ENCODE measurements around the gene HMOX2. TPM values are rescaled to one million over a fixed set of nuclear protein-coding genes. Genes with fewer than 3 reads are reported as not detected.

HMOX2 gene
- total RNA-seq, 1 experiment from 2014 or later, result 42.6 TPM

DNA sequence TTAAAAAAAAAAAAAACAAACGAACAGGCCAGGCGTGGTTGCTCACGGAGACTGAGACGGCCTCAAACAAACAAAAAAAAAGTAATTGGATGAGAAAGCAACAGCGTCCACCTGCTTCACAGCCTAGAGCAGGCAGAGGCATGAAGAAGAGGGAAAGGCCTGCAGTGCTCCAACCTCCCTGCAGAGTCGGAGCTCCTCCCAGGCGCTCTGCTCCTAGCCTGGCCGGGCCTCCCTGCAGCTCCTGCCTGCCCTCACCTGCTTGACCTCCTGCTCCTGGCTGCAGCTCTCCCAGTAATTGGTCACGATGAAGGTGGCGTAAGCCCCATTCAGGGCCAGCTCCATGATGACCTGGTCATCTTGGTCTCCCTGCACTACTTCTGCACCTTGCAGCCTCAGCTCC, 7.2 kb upstream of the HMOX2 start:
- Mint-ChIP-seq H3K27ac (no peak overlapping the region), H3K4me1 (peaks cover 7% of the 10 kb centered on the region), H3K4me3 (no peak overlapping the region), H3K9me3 (no peaks in the 10 kb centered on the region), H3K36me3 (peaks cover 33% of the 10 kb centered on the region), H3K27me3 (ENCODE audit: low read depth) (no peaks in the 10 kb centered on the region)
- no peak for TF ChIP-seq MXD4 (CRISPR knock-in tag; IDR thresholded peaks at IDR 0.05; ENCODE audit: borderline replicate concordance)
- TF ChIP-seq SMAD3 (CRISPR knock-in tag; IDR thresholded peaks at IDR 0.05; ENCODE audit: borderline replicate concordance), result no peak
- TF ChIP-seq, protein P1, sequence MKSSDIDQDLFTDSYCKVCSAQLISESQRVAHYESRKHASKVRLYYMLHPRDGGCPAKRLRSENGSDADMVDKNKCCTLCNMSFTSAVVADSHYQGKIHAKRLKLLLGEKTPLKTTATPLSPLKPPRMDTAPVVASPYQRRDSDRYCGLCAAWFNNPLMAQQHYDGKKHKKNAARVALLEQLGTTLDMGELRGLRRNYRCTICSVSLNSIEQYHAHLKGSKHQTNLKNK (CRISPR knock-in tag; IDR thresholded peaks at IDR 0.05), result no peak
- TF ChIP-seq CREB1 (CRISPR knock-in tag; IDR thresholded peaks at IDR 0.05), result no peak
- no peak for TF ChIP-seq ETV6 (CRISPR knock-in tag; IDR thresholded peaks at IDR 0.05)
- no peak for TF ChIP-seq RORB (CRISPR knock-in tag; IDR thresholded peaks at IDR 0.05)
- TF ChIP-seq EMX1 (CRISPR knock-in tag; IDR thresholded peaks at IDR 0.05), result no peak
- TF ChIP-seq, protein P2, sequence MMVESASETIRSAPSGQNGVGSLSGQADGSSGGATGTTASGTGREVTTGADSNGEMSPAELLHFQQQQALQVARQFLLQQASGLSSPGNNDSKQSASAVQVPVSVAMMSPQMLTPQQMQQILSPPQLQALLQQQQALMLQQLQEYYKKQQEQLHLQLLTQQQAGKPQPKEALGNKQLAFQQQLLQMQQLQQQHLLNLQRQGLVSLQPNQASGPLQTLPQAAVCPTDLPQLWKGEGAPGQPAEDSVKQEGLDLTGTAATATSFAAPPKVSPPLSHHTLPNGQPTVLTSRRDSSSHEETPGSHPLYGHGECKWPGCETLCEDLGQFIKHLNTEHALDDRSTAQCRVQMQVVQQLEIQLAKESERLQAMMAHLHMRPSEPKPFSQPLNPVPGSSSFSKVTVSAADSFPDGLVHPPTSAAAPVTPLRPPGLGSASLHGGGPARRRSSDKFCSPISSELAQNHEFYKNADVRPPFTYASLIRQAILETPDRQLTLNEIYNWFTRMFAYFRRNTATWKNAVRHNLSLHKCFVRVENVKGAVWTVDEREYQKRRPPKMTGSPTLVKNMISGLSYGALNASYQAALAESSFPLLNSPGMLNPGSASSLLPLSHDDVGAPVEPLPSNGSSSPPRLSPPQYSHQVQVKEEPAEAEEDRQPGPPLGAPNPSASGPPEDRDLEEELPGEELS (CRISPR knock-in tag; IDR thresholded peaks at IDR 0.05), result no peak
- TF ChIP-seq NR2C2 (CRISPR knock-in tag; IDR thresholded peaks at IDR 0.05), result no peak
- TF ChIP-seq HMGA2 (CRISPR knock-in tag; IDR thresholded peaks at IDR 0.05), result no peak
- no peak for TF ChIP-seq MYBL2 (CRISPR knock-in tag; IDR thresholded peaks at IDR 0.05)
- TF ChIP-seq, protein P3, sequence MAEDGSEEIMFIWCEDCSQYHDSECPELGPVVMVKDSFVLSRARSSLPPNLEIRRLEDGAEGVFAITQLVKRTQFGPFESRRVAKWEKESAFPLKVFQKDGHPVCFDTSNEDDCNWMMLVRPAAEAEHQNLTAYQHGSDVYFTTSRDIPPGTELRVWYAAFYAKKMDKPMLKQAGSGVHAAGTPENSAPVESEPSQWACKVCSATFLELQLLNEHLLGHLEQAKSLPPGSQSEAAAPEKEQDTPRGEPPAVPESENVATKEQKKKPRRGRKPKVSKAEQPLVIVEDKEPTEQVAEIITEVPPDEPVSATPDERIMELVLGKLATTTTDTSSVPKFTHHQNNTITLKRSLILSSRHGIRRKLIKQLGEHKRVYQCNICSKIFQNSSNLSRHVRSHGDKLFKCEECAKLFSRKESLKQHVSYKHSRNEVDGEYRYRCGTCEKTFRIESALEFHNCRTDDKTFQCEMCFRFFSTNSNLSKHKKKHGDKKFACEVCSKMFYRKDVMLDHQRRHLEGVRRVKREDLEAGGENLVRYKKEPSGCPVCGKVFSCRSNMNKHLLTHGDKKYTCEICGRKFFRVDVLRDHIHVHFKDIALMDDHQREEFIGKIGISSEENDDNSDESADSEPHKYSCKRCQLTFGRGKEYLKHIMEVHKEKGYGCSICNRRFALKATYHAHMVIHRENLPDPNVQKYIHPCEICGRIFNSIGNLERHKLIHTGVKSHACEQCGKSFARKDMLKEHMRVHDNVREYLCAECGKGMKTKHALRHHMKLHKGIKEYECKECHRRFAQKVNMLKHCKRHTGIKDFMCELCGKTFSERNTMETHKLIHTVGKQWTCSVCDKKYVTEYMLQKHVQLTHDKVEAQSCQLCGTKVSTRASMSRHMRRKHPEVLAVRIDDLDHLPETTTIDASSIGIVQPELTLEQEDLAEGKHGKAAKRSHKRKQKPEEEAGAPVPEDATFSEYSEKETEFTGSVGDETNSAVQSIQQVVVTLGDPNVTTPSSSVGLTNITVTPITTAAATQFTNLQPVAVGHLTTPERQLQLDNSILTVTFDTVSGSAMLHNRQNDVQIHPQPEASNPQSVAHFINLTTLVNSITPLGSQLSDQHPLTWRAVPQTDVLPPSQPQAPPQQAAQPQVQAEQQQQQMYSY (CRISPR knock-in tag; IDR thresholded peaks at IDR 0.05), result no peak
- TF ChIP-seq GABPB1 (CRISPR knock-in tag; IDR thresholded peaks at IDR 0.05), result no peak
- TF ChIP-seq, protein P4, sequence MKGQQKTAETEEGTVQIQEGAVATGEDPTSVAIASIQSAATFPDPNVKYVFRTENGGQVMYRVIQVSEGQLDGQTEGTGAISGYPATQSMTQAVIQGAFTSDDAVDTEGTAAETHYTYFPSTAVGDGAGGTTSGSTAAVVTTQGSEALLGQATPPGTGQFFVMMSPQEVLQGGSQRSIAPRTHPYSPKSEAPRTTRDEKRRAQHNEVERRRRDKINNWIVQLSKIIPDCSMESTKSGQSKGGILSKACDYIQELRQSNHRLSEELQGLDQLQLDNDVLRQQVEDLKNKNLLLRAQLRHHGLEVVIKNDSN (CRISPR knock-in tag; IDR thresholded peaks at IDR 0.05), result no peak
- TF ChIP-seq GTF2I (CRISPR knock-in tag; conservative IDR thresholded peaks at IDR 0.05), result no peak
- ATAC-seq, result no peak
- ChIA-PET CTCF (no interaction called here), POLR2A (no interaction called here)
- DNase-seq (ENCODE audit: low spot score), result no peak

DNA sequence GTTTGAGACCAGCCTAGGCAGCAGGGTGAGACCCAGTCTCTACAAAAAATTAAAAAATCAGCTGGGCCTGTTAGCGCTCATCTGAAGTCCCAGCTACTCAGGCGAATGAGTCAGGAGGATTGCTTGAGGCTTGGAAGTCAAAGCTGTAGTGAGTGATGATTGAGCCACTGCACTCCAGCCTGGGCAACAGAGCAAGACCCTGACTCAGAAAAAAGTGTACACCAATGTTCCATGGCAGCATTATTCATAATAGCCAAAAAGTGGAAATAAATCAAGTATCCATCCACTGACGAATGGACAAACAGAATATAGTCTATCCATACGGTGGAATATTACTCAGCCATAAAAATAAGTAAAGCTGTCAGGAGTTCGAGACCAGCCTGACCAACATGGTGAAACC, 4.3 kb upstream of the HMOX2 start:
- peaks cover 10% of the 10 kb centered on the region for H3K4me1 Mint-ChIP-seq
- DNase-seq (ENCODE audit: low spot score), result no peak
- no peak for ATAC-seq
- CTCF ChIA-PET, result interaction anchor here (0.6 to 1.7 kb wide), 4 partner anchors 20 to 144 kb away, joined by 3 to 6 read pairs (median 4); no protein-coding TSS in a partner anchor
- H3K36me3 Mint-ChIP-seq, result peaks cover 18% of the 10 kb centered on the region
- H3K27me3 Mint-ChIP-seq (ENCODE audit: low read depth), result peaks cover 16% of the 10 kb centered on the region
- POLR2A ChIA-PET, result no interaction called here
- peaks cover 7% of the 10 kb centered on the region for H3K9me3 Mint-ChIP-seq
- no peak overlapping the region for H3K4me3 Mint-ChIP-seq
- TF ChIP-seq, protein P5, sequence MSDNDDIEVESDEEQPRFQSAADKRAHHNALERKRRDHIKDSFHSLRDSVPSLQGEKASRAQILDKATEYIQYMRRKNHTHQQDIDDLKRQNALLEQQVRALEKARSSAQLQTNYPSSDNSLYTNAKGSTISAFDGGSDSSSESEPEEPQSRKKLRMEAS (CRISPR knock-in tag; IDR thresholded peaks at IDR 0.05), result no peak
- peak; percentile 71; the same call in 1 of the 2 replicates for TF ChIP-seq ZNF121 (CRISPR knock-in tag; IDR thresholded peaks at IDR 0.05)
- no peak overlapping the region for H3K27ac Mint-ChIP-seq

DNA sequence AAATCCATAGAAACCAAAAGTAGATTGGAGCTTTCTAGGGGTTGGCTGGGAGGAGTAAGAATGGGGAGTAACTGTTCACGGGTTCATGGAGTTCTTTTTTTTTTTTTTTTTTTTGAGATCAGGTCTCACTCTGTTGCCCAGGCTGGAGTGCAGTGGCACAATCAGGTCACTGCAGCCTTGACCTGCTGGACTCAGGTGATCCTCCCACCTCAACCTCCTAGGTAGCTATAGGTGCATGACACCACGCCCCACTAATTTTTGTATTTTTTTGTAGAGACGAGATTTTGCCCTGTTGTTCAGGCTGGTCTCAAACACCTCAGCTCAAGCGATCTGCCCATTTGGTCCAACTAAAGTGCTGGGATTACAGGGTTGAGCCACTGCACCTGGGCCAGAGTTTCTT, 3.3 kb upstream of the HMOX2 start:
- Mint-ChIP-seq H3K27me3 (ENCODE audit: low read depth) (peaks cover 16% of the 10 kb centered on the region), H3K9me3 (peaks cover 7% of the 10 kb centered on the region), H3K27ac (peak overlapping the region; percentile 55; the same call in 1 of the 2 replicates), H3K4me1 (peaks cover 15% of the 10 kb centered on the region), H3K4me3 (peak overlapping the region; percentile 72), H3K36me3 (peaks cover 17% of the 10 kb centered on the region)
- CTCF ChIA-PET, result interaction anchor here (0.6 to 1.2 kb wide), 3 partner anchors 33 to 71 kb away, joined by 3 read pairs; no protein-coding TSS in a partner anchor
- ATAC-seq (no peak), DNase-seq (ENCODE audit: low spot score) (no peak)
- TF ChIP-seq NFE2L1 (CRISPR knock-in tag; IDR thresholded peaks at IDR 0.05) (no peak), ETV6 (CRISPR knock-in tag; IDR thresholded peaks at IDR 0.05) (no peak), EMX1 (CRISPR knock-in tag; IDR thresholded peaks at IDR 0.05) (no peak), ZBTB21 (CRISPR knock-in tag; IDR thresholded peaks at IDR 0.05; ENCODE audit: borderline replicate concordance) (no peak), CBFB (CRISPR knock-in tag; IDR thresholded peaks at IDR 0.05; ENCODE audit: low read depth) (no peak), ZNF671 (CRISPR knock-in tag; IDR thresholded peaks at IDR 0.05) (no peak), JUN (CRISPR knock-in tag; IDR thresholded peaks at IDR 0.05) (no peak), MYBL2 (CRISPR knock-in tag; IDR thresholded peaks at IDR 0.05) (no peak), MXD4 (CRISPR knock-in tag; IDR thresholded peaks at IDR 0.05; ENCODE audit: borderline replicate concordance) (no peak), FOXJ3 (CRISPR knock-in tag; IDR thresholded peaks at IDR 0.05; ENCODE audit: borderline replicate concordance) (no peak)
- TF ChIP-seq, protein P5 (CRISPR knock-in tag; IDR thresholded peaks at IDR 0.05), result no peak
- POLR2A ChIA-PET, result no interaction called here

Data from WTC11 (cell line).